Esophagus muscularis mucosa (tissue), 4 donors: Measurements from ENCODE around the gene ADGRG1. TPM values are rescaled to one million over a fixed set of nuclear protein-coding genes. Genes with fewer than 3 reads are reported as not detected.

Experiments used
- DNase-seq: peaks from one replicate; pipeline ENCODE4 v3.0.0-alpha.2; 2017; ENCODE audit errors: extremely low spot score
- H3K27ac ChIP-seq, 4 donors: fragments of 200-600 bp; sonication (generic); replicated peaks in 1 of 4; 1 replicate in 3 of 4; 2 replicates in 1 of 4; pipeline ENCODE4 v1.5.1; 2016 to 2019; ENCODE audit warnings: mild to moderate bottlenecking in 1 of 4
- H3K27me3 ChIP-seq, 4 donors: fragments of 200-600 bp; sonication (generic); one replicate each; pipeline versions ENCODE4 v1.5.1 to v1.6.0; 2016 to 2019
- H3K36me3 ChIP-seq, 4 donors: fragments of 200-600 bp; sonication (generic); one replicate each; pipeline ENCODE4 v1.5.1; 2016 to 2019
- H3K4me1 ChIP-seq, 4 donors: fragments of 200-600 bp; sonication (generic); one replicate each; pipeline ENCODE4 v1.5.1; 2016 to 2019
- H3K4me3 ChIP-seq, 4 donors: fragments of 200-600 bp; sonication (generic); 1 replicate in 2 of 4; 2 replicates in 2 of 4; pipeline ENCODE4 v1.5.1; 2016 to 2019; ENCODE audit warnings: mild to moderate bottlenecking in 4 of 4, moderate library complexity in 1 of 4
- H3K9me3 ChIP-seq, 4 donors: fragments of 200-600 bp; sonication (generic); 1 replicate in 3 of 4; 2 replicates in 1 of 4; pipeline ENCODE4 v1.5.1; 2016 to 2019
- CTCF ChIP-seq, 3 experiments: fragments of 200-600 bp in 2 of 3; fragments of 450-650 bp in 1 of 3; sonication (generic) in 2 of 3; IDR thresholded peaks; one replicate each; pipeline ENCODE4 v1.5.1; 2017 to 2019; ENCODE audit warnings: antibody characterized with exemption in 3 of 3, mild to moderate bottlenecking in 2 of 3, moderate library complexity in 1 of 3
- EP300 ChIP-seq: sonication (generic); formaldehyde crosslinking; IDR thresholded peaks from one replicate; pipeline ENCODE4 v1.6.1; 2017; ENCODE audit warnings: antibody characterized with exemption
- POLR2A ChIP-seq: fragments of 450-650 bp; IDR thresholded peaks from one replicate; pipeline ENCODE4 v1.6.1; 2017; ENCODE audit warnings: antibody characterized with exemption, moderate library complexity, mild to moderate bottlenecking, low read depth
- POLR2AphosphoS5 ChIP-seq, 2 donors: sonication (generic); formaldehyde crosslinking; IDR thresholded peaks; one replicate each; pipeline ENCODE4 v1.6.1; 2017; ENCODE audit warnings: antibody characterized with exemption in 2 of 2
- WGBS: methylation state at CpG from one replicate; pipeline ENCODE4 v1.1.5; 2018; 5-methylcytosine and 5-hydroxymethylcytosine counted together
- intact Hi-C: fragments of 100-400 bp; cut with DNase I; formaldehyde crosslinking; loops from one replicate; pipeline ENCODE4 v1.15.1; 2023
- total RNA-seq, 4 donors: library from RNA; depleted of rRNA; stranded (reverse); fragments of >200 nt; gene quantifications; one replicate each; pipeline versions ENCODE4 v1.1.0 to v1.2.1, GENCODE V29; 2016

The ADGRG1 gene
- total RNA-seq, 4 donors from 2014 or later = 17.4 to 21.4 (median 19.1) TPM

- H3K4me1 ChIP-seq = peaks cover 37 to 76% (median 58%) of the 10 kb centered on the region in 4 donors
- H3K27me3 ChIP-seq = peaks cover 0 to 40% (median 0%) of the 10 kb centered on the region in 4 donors
- WGBS = 97% methylated on average over 9 of the region's 9 CpGs
Measured at GRCh38 chr16:57640185-57640584, 11.8 kb downstream of the ADGRG1 start.

GRCh38 chr16:57640612-57641011 is 12.2 kb downstream of the ADGRG1 start:
- peaks cover 0 to 39% (median 0%) of the 10 kb centered on the region in 4 donors for H3K27me3 ChIP-seq
- H3K9me3 ChIP-seq = no peaks in the 10 kb centered on the region
- no peak for DNase-seq
- peaks cover 0 to 8% (median 0%) of the 10 kb centered on the region in 4 donors for H3K36me3 ChIP-seq
- no peak overlapping the region for H3K4me3 ChIP-seq
- intact Hi-C loops = no loop called here
- no peak for TF ChIP-seq EP300
- no peak for TF ChIP-seq POLR2A
- TF ChIP-seq POLR2AphosphoS5 (IDR thresholded peaks at IDR 0.05) = no peak
- no peak for TF ChIP-seq CTCF (IDR thresholded peaks at IDR 0.05)
- 66% methylated on average over 8 of the region's 8 CpGs for WGBS
- peak overlapping the region in 1 of 4 donors; percentile 20 for H3K27ac ChIP-seq
- peaks cover 35 to 73% (median 56%) of the 10 kb centered on the region in 4 donors for H3K4me1 ChIP-seq

More at GRCh38 chr16:57640185-57640584, 11.8 kb downstream of the ADGRG1 start:
- Histone ChIP-seq H3K27ac (peak overlapping the region in 1 of 4 donors; percentile 20), H3K36me3 (peaks cover 0 to 8% (median 0%) of the 10 kb centered on the region in 4 donors), H3K4me3 (no peak overlapping the region), H3K9me3 (no peaks in the 10 kb centered on the region)
- TF ChIP-seq POLR2AphosphoS5 (IDR thresholded peaks at IDR 0.05) (no peak), CTCF (IDR thresholded peaks at IDR 0.05) (no peak), EP300 (no peak), POLR2A (no peak)
- DNase-seq = no peak
- intact Hi-C loops = no loop called here

GRCh38 chr16:57642160-57643135 is 14.0 kb downstream of the ADGRG1 start:
- Histone ChIP-seq H3K27me3 (peaks cover 0 to 36% (median 0%) of the 10 kb centered on the region in 4 donors), H3K36me3 (peaks cover 0 to 8% (median 0%) of the 10 kb centered on the region in 4 donors), H3K9me3 (no peaks in the 10 kb centered on the region), H3K4me3 (no peak overlapping the region), H3K4me1 (peaks cover 26 to 61% (median 49%) of the 10 kb centered on the region in 4 donors), H3K27ac (peak overlapping the region in 2 of 4 donors; percentile 19 to 55)
- TF ChIP-seq POLR2A (no peak), EP300 (no peak), CTCF (IDR thresholded peaks at IDR 0.05) (no peak), POLR2AphosphoS5 (IDR thresholded peaks at IDR 0.05) (no peak)
- intact Hi-C loops = no loop called here
- WGBS = 71% methylated on average over 11 of the region's 11 CpGs
- no peak for DNase-seq

GRCh38 chr16:57643147-57643874 is 14.9 kb downstream of the ADGRG1 start:
- WGBS = 41% methylated on average over 5 of the region's 7 CpGs
- Histone ChIP-seq H3K9me3 (no peaks in the 10 kb centered on the region), H3K27me3 (peaks cover 0 to 37% (median 0%) of the 10 kb centered on the region in 4 donors), H3K4me3 (no peak overlapping the region), H3K36me3 (peaks cover 0 to 12% (median 0%) of the 10 kb centered on the region in 4 donors), H3K4me1 (peaks cover 25 to 62% (median 49%) of the 10 kb centered on the region in 4 donors), H3K27ac (peak overlapping the region in 2 of 4 donors; percentile 19 to 55)
- intact Hi-C loops = no loop called here
- no peak for DNase-seq
- TF ChIP-seq EP300 (no peak), POLR2A (no peak), POLR2AphosphoS5 (IDR thresholded peaks at IDR 0.05) (no peak), CTCF (IDR thresholded peaks at IDR 0.05) (no peak)
